Camera-type eye (tissue), 1 donor: ENCODE measurements around the gene NDRG3. TPM values are rescaled to one million over a fixed set of nuclear protein-coding genes. Genes with fewer than 3 reads are reported as not detected.

ENCODE experiments used
- total RNA-seq: library from RNA; depleted of rRNA; stranded (reverse); fragments of >200 nt; gene quantifications from one replicate; pipeline ENCODE4 v1.2.3, GENCODE V29; 2014

NDRG3 gene
- 65.0 TPM for total RNA-seq

GRCh38 chr20:36745927-36746659, at the start of gene NDRG3:
TSS of gene NDRG3 (minus strand) at chr20:36746090. CDS start at chr20:36721735, 24,355 bp downstream.

GRCh38 chr20:36773597-36774390, 27.9 kb upstream of the NDRG3 start, which contains the start of gene DSN1:
TSS of gene DSN1 (minus strand) at chr20:36773763. CDS start at chr20:36771458, 2,305 bp downstream.

GRCh38 chr20:36645998-36646397, 99.9 kb downstream of the NDRG3 start, which contains the start of gene SLA2:
TSS of gene SLA2 (minus strand) at chr20:36646196. CDS start at chr20:36641335, 4,861 bp downstream.

GRCh38 chr20:36605399-36606157, 140.3 kb downstream of the NDRG3 start, which contains the start of gene RAB5IF:
TSS of gene RAB5IF (plus strand) at chr20:36605779. CDS start at chr20:36605952, 173 bp downstream.

Other genes with a start within 250 kb of the NDRG3 start
- gene MYL9, start 204.6 kb downstream of the NDRG3 start, total RNA-seq: 15.0 TPM
- gene TGIF2, start 172.5 kb downstream of the NDRG3 start, total RNA-seq: 34.1 TPM
- gene RAB5IF, start 140.3 kb downstream of the NDRG3 start, total RNA-seq: 39.8 TPM
- gene SLA2, start 99.9 kb downstream of the NDRG3 start, total RNA-seq: 0.38 TPM
- 13.9 TPM for gene DSN1, start 27.7 kb upstream of the NDRG3 start, total RNA-seq
- 0.55 TPM for gene TLDC2, start 130.0 kb upstream of the NDRG3 start, total RNA-seq
- gene SAMHD1, start 205.6 kb upstream of the NDRG3 start, total RNA-seq: 42.3 TPM